ENCODE data around the gene CAMK2D.

Gene CAMK2D

GRCh38 chr4:113404841-113405240, 356.7 kb downstream of the CAMK2D start:
- no peak overlapping the region for H3K4me3 ChIP-seq (ENCODE audit: low read length)
- DNase-seq (ENCODE audit: low read depth): no peak
- TF ChIP-seq, protein P1, sequence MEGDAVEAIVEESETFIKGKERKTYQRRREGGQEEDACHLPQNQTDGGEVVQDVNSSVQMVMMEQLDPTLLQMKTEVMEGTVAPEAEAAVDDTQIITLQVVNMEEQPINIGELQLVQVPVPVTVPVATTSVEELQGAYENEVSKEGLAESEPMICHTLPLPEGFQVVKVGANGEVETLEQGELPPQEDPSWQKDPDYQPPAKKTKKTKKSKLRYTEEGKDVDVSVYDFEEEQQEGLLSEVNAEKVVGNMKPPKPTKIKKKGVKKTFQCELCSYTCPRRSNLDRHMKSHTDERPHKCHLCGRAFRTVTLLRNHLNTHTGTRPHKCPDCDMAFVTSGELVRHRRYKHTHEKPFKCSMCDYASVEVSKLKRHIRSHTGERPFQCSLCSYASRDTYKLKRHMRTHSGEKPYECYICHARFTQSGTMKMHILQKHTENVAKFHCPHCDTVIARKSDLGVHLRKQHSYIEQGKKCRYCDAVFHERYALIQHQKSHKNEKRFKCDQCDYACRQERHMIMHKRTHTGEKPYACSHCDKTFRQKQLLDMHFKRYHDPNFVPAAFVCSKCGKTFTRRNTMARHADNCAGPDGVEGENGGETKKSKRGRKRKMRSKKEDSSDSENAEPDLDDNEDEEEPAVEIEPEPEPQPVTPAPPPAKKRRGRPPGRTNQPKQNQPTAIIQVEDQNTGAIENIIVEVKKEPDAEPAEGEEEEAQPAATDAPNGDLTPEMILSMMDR (IDR thresholded peaks at IDR 0.05; ENCODE audit: insufficient read depth, low read depth, low read length, missing control alignments): no peak

DNA sequence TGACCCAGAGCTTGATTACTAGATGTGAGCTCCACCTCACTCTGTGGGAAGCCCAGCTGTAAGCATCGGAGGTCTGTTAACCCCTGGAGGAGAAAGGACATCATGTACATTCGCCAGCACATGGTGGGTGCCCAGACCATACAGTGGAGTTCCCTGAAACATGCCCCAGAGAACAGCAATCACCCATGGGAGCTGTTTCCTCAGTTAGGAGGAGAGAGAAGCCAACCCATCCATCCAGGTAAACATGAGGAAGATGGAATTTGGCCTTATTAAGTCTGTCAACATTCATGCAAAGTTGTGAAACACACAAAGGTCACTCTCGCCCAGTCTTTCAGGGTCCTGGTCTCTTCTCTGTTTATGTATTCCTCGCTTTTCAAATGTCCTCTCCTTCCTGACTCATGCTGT, 357.4 kb downstream of the CAMK2D start:
- no peak for DNase-seq (ENCODE audit: low read depth)
- TF ChIP-seq, protein P1 (IDR thresholded peaks at IDR 0.05; ENCODE audit: insufficient read depth, low read depth, low read length, missing control alignments): no peak
- no peak overlapping the region for H3K4me3 ChIP-seq (ENCODE audit: low read length)

All from epithelial cell of esophagus (primary cell).